Fibroblast of skin of scalp (primary cell): ENCODE data around the gene OR2M3. TPM values are rescaled to one million over a fixed set of nuclear protein-coding genes. Genes with fewer than 3 reads are reported as not detected.
"Not testable (repeated sequence)": the region's sequence is repeated elsewhere in the genome, so short reads cannot be mapped to it uniquely, and the experiment has no call there.

Experiments used
- DNase-seq: peaks from one replicate; pipeline ENCODE4 v3.0.0-alpha.2; 2013
- polyA plus RNA-seq, 2 experiments: library from polyadenylated mRNA; unstranded; fragments of 120-200 nt; gene quantifications; one replicate each; pipeline ENCODE4 v1.2.1, GENCODE V29; 2013; ENCODE audit not compliant: insufficient read length in 2 of 2

OR2M3 gene
- polyA plus RNA-seq (2013, experiment 1 of 2; ENCODE audit: insufficient read length) = not detected
- polyA plus RNA-seq (2013, experiment 2 of 2; ENCODE audit: insufficient read length) = not detected

DNA sequence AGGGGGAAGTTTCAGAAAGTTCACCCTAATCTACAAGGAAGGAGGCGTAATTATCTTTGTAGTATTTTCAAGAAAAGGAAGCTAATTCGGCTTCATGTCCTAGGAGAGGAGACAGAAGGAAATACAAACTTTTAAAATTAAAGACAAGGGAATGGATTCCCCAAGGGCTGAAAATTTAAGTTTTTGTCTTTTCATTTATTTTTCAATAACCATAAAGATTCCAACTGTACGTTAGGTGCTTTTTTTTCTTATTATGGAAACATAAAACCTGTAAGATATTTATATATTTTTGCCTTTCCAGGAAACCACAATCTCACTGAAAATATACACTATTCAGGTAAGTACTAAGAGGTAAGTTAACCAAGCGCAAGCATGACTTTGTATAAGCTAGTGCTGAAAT is at the start of gene OR2M3:
TSS of gene OR2M3 (plus strand) at position 301 of the 400 bp plus-strand sequence. CDS start 5,803 bp downstream, outside the sequence.
- no peak for DNase-seq

DNA sequence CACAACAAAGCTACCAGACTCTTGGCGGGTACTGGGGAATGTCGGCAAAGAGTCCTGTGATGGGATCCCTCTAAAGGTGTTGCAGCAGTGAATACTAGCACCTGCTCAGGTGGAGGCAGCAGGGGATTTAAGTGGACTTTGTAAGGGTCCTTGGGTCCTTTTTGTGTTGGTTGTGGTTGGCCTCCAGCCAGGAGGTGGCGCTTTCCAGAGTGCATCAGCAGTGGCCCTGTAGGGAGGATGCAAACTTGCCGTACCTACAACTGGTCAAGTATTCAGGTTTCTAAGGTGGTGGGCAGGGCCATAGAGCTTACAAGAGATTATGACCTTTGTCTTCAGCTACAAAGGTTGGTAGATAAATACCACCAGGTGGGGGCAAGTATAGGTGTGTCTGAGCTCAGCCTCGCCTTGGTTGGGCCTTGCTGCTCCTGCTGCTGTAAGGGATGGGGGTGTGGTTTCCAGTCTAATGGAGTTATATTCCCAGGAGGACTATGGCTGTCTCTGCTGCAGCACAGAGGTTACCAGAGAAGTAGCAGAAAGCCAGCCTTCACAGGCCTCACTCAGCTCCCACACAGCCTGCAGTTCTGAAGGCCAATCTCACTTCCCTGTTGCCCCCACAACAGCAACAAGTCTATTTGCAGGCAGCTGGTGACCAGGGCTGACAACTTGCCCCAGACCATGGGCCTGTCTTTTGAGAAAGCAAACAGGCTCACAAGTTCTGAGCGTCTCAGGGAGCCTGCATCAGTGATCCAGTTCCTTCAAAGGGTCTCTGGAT is 44.8 kb upstream of the OR2M3 start:
- DNase-seq = no peak

- no peak for DNase-seq
Observed at GRCh38 chr1:248155927-248156326, 41.1 kb upstream of the OR2M3 start.

- DNase-seq = no peak
Observed at GRCh38 chr1:248158758-248159157, 38.3 kb upstream of the OR2M3 start.

DNA sequence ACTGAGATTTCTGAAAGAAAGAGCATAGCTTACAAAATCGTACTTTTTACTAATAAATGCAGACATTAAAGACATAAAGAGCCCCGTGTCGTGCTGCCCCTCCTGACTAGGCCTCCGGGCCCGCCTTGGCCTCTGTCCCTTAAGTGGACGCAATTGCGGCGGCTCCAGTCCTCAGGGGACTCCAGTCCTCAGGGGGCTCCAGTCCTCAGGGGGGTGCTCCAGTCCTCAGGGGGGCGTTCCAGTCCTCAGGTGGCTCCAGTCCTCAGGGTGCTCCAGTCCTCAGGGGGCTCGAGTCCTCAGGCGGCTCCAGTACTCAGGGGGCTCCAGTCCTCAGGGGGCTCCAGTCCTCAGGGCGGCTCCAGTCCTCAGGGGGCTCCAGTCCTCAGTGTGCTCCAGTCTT is 33.0 kb upstream of the OR2M3 start:
- no peak for DNase-seq

DNA sequence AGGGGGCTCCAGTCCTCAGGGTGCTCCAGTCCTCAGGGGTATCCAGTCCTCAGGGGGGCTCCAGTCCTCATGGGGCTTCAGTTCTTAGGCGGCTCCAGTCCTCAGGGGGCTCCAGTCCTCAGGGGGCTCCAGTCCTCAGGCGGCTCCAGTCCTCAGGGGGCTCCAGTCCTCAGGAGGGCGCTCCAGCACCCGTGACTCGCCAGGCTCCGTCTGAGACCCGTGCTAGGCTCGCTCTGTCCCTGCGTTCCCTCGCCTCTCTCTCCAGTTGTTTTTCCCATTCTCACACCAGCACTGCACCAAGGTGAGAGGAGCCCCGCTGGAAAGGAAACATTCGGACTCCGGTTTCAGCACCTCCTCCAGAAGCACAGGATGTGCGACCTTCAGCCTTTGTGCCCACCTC is 31.9 kb upstream of the OR2M3 start:
- no peak for DNase-seq

DNA sequence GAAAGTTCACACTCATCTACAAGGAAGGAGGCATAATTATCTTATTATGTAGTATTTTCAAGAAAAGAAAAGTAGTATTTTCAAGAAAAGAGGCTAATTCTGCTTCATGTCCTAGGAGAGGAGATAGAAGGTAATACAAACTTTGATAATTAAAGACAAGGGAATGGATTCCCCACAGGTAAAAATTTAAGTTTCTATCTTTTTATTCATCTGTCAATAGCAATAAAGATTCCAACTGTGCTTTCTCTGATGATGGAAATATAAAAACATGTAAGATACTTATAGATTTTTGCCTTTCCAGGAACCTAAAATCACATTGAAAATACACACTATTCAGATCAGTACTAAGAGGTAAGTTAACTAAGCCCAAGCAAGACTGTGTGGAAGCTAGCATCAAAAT is 22.5 kb upstream of the OR2M3 start, which contains the start of gene OR2M2:
TSS of gene OR2M2 (plus strand) at position 301 of the 400 bp plus-strand sequence. CDS start 5,165 bp downstream, outside the sequence.
- no peak for DNase-seq

- no peak for DNase-seq
Observed at GRCh38 chr1:248183996-248184395, 13.1 kb upstream of the OR2M3 start.

DNA sequence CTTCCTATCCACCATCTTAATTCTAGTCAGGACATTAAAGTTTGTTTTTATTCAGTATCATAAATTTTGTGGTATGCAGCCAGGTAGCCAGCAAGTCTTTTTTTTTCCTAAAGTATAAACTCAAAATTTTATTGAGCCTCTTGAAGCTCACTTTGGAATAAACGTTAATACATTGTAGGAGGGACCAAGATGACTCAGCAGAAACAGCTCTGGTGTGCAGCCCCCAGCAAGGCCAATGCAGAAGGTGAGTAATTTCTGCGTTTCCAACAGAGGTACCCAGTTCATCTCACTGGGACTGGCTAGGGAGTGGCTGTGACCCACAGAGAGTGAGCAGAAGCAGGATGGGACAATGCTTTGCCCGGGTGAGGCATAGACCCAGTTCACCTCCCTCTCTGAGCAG is 9.7 kb upstream of the OR2M3 start:
- no peak for DNase-seq

GRCh38 chr1:248189026-248189425 is 8.0 kb upstream of the OR2M3 start:
- no peak for DNase-seq

GRCh38 chr1:248194117-248194516 is 2.9 kb upstream of the OR2M3 start:
- no peak for DNase-seq

DNA sequence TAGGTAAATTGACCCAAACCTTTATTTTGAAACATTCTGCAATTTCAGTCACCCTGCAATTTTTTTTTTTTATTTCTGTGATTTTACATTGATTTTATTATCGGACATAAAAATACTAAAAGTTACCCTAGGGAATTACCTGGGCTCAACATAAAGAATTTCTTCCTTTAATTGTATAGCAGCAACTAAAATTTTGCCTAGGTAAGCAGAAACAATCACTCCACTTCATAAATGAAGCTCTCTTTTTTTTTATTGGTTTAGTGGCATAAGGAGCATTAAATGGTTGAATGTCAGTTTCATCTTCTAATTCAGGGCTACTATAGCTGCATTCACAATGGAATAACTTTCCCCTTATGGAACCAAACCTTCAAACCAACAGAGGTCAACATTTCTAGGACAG is 18.8 kb downstream of the OR2M3 start:
- DNase-seq = no peak

DNA sequence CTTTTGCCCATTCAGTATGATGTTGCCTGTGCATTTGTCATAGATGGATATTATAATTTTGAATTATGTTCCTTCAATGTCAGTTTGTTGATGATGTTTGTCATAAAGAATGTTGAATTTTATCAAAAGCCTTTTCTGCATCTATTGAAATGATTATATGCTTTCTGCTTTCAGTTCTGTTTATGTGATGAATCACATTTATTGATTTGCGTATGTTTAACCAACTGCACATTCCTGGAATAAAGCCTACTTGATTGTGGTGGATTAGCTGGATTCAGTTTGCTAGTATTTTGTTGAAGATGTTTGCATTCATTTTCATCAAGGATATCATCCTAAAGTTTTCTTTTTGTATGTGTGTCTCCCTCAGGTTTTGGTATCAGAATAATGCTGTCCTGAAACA is 28.5 kb downstream of the OR2M3 start:
- no peak for DNase-seq

- DNase-seq = no peak
Observed at GRCh38 chr1:248229360-248229908, 32.4 kb downstream of the OR2M3 start.

DNA sequence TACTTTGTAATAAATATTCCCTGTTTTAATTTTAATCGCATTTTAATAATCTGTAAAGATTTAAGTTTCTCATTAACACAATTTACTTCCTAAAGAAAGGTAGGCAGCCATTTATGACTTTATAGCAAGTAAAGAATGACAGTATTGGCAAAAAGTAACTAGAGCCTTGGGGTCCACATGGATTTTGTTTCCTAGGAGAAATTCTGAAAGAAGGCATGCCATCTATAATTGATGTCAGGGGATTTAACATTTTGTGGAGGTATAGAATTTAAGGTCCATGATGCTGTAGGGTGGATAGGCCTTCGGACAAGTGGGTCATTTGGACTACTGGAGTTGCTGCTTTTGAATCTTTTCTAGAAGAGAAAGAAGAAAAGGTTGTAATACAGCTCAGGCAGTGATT is 34.1 kb downstream of the OR2M3 start, which contains the start of gene OR2M4:
TSS of gene OR2M4 (plus strand) at position 301 of the 400 bp plus-strand sequence. CDS start 7,512 bp downstream, outside the sequence.
- DNase-seq = no peak

DNA sequence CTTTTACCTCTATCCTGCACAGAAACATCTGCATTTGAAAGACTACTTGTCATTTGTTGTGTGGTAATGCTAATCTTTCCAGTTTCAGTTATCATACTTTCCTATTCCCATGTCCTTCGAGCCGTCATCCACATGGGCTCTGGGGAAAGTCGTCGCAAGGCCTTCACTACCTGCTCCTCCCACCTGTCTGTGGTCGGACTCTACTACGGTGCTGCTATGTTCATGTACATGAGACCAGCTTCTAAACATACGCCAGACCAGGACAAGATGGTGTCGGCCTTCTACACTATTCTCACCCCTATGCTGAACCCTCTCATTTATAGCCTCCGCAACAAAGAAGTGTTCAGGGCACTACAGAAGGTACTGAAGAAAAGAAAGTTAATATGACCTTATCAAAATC is 42.4 kb downstream of the OR2M3 start:
- no peak for DNase-seq

DNA sequence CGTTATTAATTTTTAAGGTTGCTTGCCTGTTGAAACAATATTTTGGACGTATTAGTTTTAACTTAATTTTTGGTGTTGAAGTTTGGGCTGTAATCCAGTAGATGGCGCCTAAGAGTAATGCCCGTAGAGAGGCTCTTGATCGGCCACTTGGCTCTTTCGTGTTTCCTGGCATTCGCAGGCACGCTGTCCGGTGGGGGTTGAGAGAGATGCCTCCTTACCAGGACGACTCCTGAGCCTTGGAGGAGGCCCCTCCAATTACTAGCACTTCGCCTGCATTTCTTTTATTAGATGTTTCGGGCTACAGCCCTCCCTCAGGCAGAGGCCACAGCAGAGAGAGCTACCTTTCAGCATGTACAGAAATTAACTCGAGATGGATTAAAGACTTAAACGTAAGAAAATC is 46.1 kb downstream of the OR2M3 start:
- DNase-seq = peak; percentile 5

DNA sequence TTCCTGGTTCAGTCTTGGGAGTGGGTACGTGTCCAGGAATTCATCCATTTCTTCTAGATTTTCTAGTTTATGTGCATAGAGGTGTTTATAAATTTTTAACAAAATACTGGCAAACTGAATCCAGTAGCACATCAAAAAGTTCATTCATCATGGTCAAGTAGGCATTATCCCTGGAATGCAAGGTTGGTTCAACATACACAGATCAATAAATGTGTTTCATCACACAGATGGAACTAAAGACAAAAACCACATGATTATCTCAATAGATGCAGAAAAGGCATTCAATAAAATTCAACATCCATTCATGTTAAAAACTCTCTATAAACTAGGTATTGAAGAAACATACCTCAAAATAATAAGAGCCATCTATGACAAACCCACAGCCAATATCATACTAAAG is 62.2 kb downstream of the OR2M3 start:
- not testable (repeated sequence) for DNase-seq
